ENCODE data around the gene PKP2. TPM values are rescaled to one million over a fixed set of nuclear protein-coding genes. Genes with fewer than 3 reads are reported as not detected.

The PKP2 gene
- total RNA-seq, 6 experiments from 2014 or later = 17.2 to 54.7 (median 23.8) TPM

- Histone ChIP-seq H3K4me3 (peak within 1 kb of the TSS; percentile 88 to 100 (median 92)), H3K27ac (peak within 1 kb of the TSS; percentile 81 to 83 (median 81)), H3K27me3 (no peaks in the 10 kb centered on the region), H3K9me3 (no peaks in the 10 kb centered on the region), H3K4me1 (peaks cover 0 to 10% (median 3%) of the 10 kb centered on the region in 4 donors), H3K36me3 (peaks cover 0 to 31% (median 6%) of the 10 kb centered on the region in 4 donors)
- ATAC-seq (peak; percentile 97 to 99 (median 98)), DNase-seq (peak; percentile 93 to 96 (median 95))
- intact Hi-C loops (cut with DNase I) = loop anchor here in 1 of 2 donors (5.0 kb wide), 1 partner anchor 166 kb away; no protein-coding TSS in a partner anchor
- WGBS (ENCODE audit: insufficient coverage, low coverage, low lambda C conversion rate, missing lambda C conversion rate) = 0% methylated on average over 33 of the region's 39 CpGs
- TF ChIP-seq CTCF (IDR thresholded peaks at IDR 0.05) = peak; percentile 75 to 89 (median 82)
- peak; percentile 74 for TF ChIP-seq POLR2A (IDR thresholded peaks at IDR 0.05)
Measured at GRCh38 chr12:32755654-32756475, 140.7 kb downstream of the PKP2 start, which contains the start of gene YARS2. TSS of gene YARS2 (minus strand) at chr12:32755897. CDS start at chr12:32755874, 23 bp downstream.

- WGBS (ENCODE audit: insufficient coverage, low coverage, low lambda C conversion rate, missing lambda C conversion rate) = 6% methylated on average over 4 of the region's 40 CpGs
- H3K4me1 ChIP-seq = peaks cover 0 to 10% (median 3%) of the 10 kb centered on the region in 4 donors
- TF ChIP-seq POLR2A (IDR thresholded peaks at IDR 0.05) = no peak
- peak; percentile 56 to 72 (median 63) for TF ChIP-seq CTCF (IDR thresholded peaks at IDR 0.05)
- peaks cover 3 to 39% (median 12%) of the 10 kb centered on the region in 4 donors for H3K36me3 ChIP-seq
- DNase-seq = peak; percentile 72 to 84 (median 78)
- no peaks in the 10 kb centered on the region for H3K27me3 ChIP-seq
- H3K27ac ChIP-seq = peak overlapping the region; percentile 81 to 83 (median 81)
- intact Hi-C loops (cut with DNase I) = loop anchor here in 1 of 2 donors (5.0 kb wide), 1 partner anchor 167 kb away; no protein-coding TSS in a partner anchor
- ATAC-seq = peak; percentile 70 to 81 (median 77)
- H3K9me3 ChIP-seq = no peaks in the 10 kb centered on the region
- H3K4me3 ChIP-seq = peak overlapping the region; percentile 88 to 100 (median 92)
Measured at GRCh38 chr12:32755051-32755653, 141.4 kb downstream of the PKP2 start.

- peaks cover 0 to 10% (median 3%) of the 10 kb centered on the region in 4 donors for H3K4me1 ChIP-seq
- peaks cover 4 to 48% (median 19%) of the 10 kb centered on the region in 4 donors for H3K36me3 ChIP-seq
- no peaks in the 10 kb centered on the region for H3K9me3 ChIP-seq
- H3K27me3 ChIP-seq = no peaks in the 10 kb centered on the region
- ATAC-seq = no peak
- no peak overlapping the region for H3K4me3 ChIP-seq
- no peak overlapping the region for H3K27ac ChIP-seq
- WGBS (ENCODE audit: insufficient coverage, low coverage, low lambda C conversion rate, missing lambda C conversion rate) = 32% methylated on average over 2 of the region's 2 CpGs
- no peak for DNase-seq
- TF ChIP-seq POLR2A (IDR thresholded peaks at IDR 0.05) = no peak
- intact Hi-C loops (cut with DNase I) = no loop called here
Measured at GRCh38 chr12:32754111-32754510, 142.5 kb downstream of the PKP2 start.

GRCh38 chr12:32753605-32754004 is 143.0 kb downstream of the PKP2 start:
- TF ChIP-seq CTCF (IDR thresholded peaks at IDR 0.05) = no peak
- 67% methylated on average over 4 of the region's 4 CpGs for whole genome bisulfite sequencing (ENCODE audit: insufficient coverage, low coverage, low lambda C conversion rate, missing lambda C conversion rate)
- DNase-seq (no peak), ATAC-seq (no peak)
- Histone ChIP-seq H3K27me3 (no peaks in the 10 kb centered on the region), H3K27ac (no peak overlapping the region), H3K4me3 (no peak overlapping the region), H3K4me1 (peaks cover 0 to 10% (median 3%) of the 10 kb centered on the region in 4 donors), H3K36me3 (peaks cover 5 to 52% (median 19%) of the 10 kb centered on the region in 4 donors), H3K9me3 (no peaks in the 10 kb centered on the region)
- intact Hi-C loops (cut with DNase I) = no loop called here
